Smooth muscle cell (in vitro differentiated cells): ENCODE results near the gene CYS1. TPM values are rescaled to one million over a fixed set of nuclear protein-coding genes. Genes with fewer than 3 reads are reported as not detected.
"Not testable (repeated sequence)": the region's sequence is repeated elsewhere in the genome, so short reads cannot be mapped to it uniquely, and the experiment has no call there.

Experiments
- DNase-seq: peaks from one replicate; lab custom pipeline; 2025; ENCODE audit not compliant: unreplicated experiment; lab: John Stamatoyannopoulos, UW
- H2AFZ ChIP-seq: fragments of 200-600 bp; sonication (generic); 2 replicates; pipeline ENCODE4 v1.6.0; 2016; ENCODE audit warnings: antibody characterized with exemption, low read depth, mild to moderate bottlenecking
- H3F3A ChIP-seq: fragments of 200-600 bp; sonication (generic); 2 replicates; pipeline ENCODE4 v1.6.0; 2017; ENCODE audit warnings: antibody characterized with exemption, low read depth
- H3K27ac ChIP-seq: fragments of 200-600 bp; sonication (generic); 2 replicates; pipeline ENCODE4 v1.5.1; 2016; ENCODE audit warnings: low read depth, mild to moderate bottlenecking
- H3K27me3 ChIP-seq: fragments of 200-600 bp; sonication (generic); 2 replicates; pipeline ENCODE4 v1.6.1; 2016; ENCODE audit warnings: low read depth, mild to moderate bottlenecking
- H3K36me3 ChIP-seq: fragments of 200-600 bp; sonication (generic); 2 replicates; pipeline ENCODE4 v1.5.1; 2016; ENCODE audit warnings: low read depth
- H3K4me1 ChIP-seq: fragments of 200-600 bp; sonication (generic); 2 replicates; pipeline ENCODE4 v1.5.1; 2016; ENCODE audit warnings: low read depth
- H3K4me2 ChIP-seq: fragments of 200-600 bp; sonication (generic); 2 replicates; pipeline ENCODE4 v1.6.0; 2016; ENCODE audit warnings: mild to moderate bottlenecking
- H3K4me3 ChIP-seq: fragments of 200-600 bp; sonication (generic); 2 replicates; pipeline ENCODE4 v1.5.1; 2016; ENCODE audit warnings: mild to moderate bottlenecking
- H3K79me2 ChIP-seq: fragments of 200-600 bp; sonication (generic); 2 replicates; pipeline ENCODE4 v1.6.0; 2016; ENCODE audit warnings: low read depth, mild to moderate bottlenecking
- H3K9ac ChIP-seq: fragments of 200-600 bp; sonication (generic); 2 replicates; pipeline ENCODE4 v1.6.0; 2016; ENCODE audit warnings: low read depth
- H3K9me3 ChIP-seq: fragments of 200-600 bp; sonication (generic); replicated peaks from 2 replicates; pipeline ENCODE4 v1.5.1; 2016; ENCODE audit warnings: low read depth
- H4K20me1 ChIP-seq: fragments of 200-600 bp; sonication (generic); 2 replicates; pipeline ENCODE4 v1.6.0; 2016; ENCODE audit warnings: low read depth
- WGBS: methylation state at CpG from one replicate; pipeline ENCODE4 v1.1.7; 2016; ENCODE audit warnings: low lambda C conversion rate; 5-methylcytosine and 5-hydroxymethylcytosine counted together
- polyA plus RNA-seq: library from polyadenylated mRNA; unstranded; fragments of >200 nt; fragmentation: Nextera tagmentation; extraction: Ambion mirVana; gene quantifications from 2 replicates; pipeline ENCODE4 v1.2.1, GENCODE V29; 2016
- total RNA-seq: library from RNA; depleted of rRNA; stranded (reverse); fragments of >200 nt; gene quantifications from 2 replicates; pipeline ENCODE4 v1.2.3, GENCODE V29; 2014
- TF ChIP-seq, protein P1 (sequence below): fragments of 200-600 bp; sonication (generic); IDR thresholded peaks from 2 replicates; pipeline ENCODE4 v1.5.1; 2017; ENCODE audit warnings: borderline replicate concordance, mild to moderate bottlenecking, antibody characterized with exemption; ENCODE audit not compliant: insufficient read depth, poor library complexity, severe bottlenecking

CYS1 gene
- total and polyA plus RNA-seq, 2 experiments from 2014 or later, result 3.9 to 11.5 TPM

DNA sequence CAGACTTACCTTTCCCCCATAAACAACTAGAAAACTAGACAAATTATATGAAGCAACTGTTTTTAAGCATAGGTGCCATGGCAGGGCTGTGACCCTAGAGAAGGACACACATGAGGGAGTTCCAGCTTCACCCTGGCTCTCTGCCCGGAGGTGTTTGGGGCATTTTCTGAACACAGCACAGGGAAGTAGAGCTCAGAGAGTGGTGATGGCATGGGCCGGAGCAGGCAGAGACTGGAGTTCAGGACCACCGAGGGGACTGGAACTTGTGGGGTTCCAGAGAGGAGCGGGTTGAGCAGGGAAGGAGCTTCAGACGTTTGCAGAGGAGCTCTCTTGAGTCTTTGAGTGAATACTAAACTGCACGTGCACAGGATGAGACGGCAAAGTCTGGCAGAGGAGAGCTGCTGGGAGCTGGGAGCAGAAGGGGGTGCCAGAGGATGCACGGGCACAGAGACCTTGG is 63.4 kb downstream of the CYS1 start:
- TF ChIP-seq, protein P1, sequence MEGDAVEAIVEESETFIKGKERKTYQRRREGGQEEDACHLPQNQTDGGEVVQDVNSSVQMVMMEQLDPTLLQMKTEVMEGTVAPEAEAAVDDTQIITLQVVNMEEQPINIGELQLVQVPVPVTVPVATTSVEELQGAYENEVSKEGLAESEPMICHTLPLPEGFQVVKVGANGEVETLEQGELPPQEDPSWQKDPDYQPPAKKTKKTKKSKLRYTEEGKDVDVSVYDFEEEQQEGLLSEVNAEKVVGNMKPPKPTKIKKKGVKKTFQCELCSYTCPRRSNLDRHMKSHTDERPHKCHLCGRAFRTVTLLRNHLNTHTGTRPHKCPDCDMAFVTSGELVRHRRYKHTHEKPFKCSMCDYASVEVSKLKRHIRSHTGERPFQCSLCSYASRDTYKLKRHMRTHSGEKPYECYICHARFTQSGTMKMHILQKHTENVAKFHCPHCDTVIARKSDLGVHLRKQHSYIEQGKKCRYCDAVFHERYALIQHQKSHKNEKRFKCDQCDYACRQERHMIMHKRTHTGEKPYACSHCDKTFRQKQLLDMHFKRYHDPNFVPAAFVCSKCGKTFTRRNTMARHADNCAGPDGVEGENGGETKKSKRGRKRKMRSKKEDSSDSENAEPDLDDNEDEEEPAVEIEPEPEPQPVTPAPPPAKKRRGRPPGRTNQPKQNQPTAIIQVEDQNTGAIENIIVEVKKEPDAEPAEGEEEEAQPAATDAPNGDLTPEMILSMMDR, result no peak
- no peaks in the 10 kb centered on the region for H3F3A ChIP-seq
- no peak overlapping the region for H3K4me2 ChIP-seq
- 92% methylated on average over 8 of the region's 8 CpGs for WGBS
- no peaks in the 10 kb centered on the region for H3K9me3 ChIP-seq
- no peaks in the 10 kb centered on the region for H3K36me3 ChIP-seq
- no peak overlapping the region for H2AFZ ChIP-seq
- no peaks in the 10 kb centered on the region for H4K20me1 ChIP-seq
- H3K27ac ChIP-seq, result no peak overlapping the region
- H3K27me3 ChIP-seq, result no peaks in the 10 kb centered on the region
- H3K4me3 ChIP-seq, result no peak overlapping the region
- no peaks in the 10 kb centered on the region for H3K4me1 ChIP-seq
- H3K9ac ChIP-seq, result no peak overlapping the region
- DNase-seq, result no peak
- H3K79me2 ChIP-seq, result no peaks in the 10 kb centered on the region

DNA sequence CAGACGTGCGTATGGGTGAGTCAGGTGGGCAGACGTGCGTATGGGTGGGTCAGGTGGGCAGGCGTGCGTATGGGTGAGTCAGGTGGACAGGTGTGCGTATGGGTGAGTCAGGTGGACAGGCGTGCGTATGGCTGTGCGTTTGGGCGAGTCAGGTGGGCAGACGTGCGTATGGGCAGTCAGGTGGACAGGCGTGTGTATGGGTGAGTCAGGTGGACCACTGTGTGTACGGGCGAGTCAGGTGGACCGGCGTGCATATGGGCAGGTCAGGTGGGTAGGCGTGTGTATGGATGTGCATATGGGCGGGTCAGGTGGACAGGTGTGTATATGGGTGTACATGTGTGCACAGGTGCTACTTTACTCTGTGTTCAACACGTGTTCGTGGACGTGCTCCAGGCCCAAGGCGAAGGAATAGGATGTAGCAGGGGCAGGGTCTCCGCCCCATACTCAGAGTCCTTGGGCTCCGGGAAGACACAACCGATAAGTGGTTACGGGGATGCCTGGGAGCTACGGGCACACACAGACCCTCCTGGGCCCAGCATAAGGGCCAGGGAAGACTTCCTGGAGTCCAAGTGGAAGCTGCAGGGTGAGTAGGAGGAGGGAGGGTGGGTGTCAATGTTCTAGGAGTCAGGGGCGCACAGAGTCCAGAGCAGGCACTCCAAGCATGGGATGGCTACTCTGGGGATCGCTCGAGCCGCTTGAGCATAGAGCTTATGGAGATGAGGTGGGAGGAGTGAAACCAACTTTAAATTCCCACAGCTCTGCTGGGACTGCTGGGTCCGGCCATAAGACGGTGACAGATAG is 64.0 kb downstream of the CYS1 start:
- H3K36me3 ChIP-seq, result no peaks in the 10 kb centered on the region
- H3K4me1 ChIP-seq, result no peaks in the 10 kb centered on the region
- H3K27ac ChIP-seq, result no peak overlapping the region
- 95% methylated on average over 34 of the region's 35 CpGs for WGBS
- H3K4me2 ChIP-seq, result no peak overlapping the region
- no peaks in the 10 kb centered on the region for H3K9me3 ChIP-seq
- no peaks in the 10 kb centered on the region for H3F3A ChIP-seq
- no peak overlapping the region for H2AFZ ChIP-seq
- H3K4me3 ChIP-seq, result no peak overlapping the region
- H4K20me1 ChIP-seq, result no peaks in the 10 kb centered on the region
- DNase-seq, result no peak
- H3K27me3 ChIP-seq, result no peaks in the 10 kb centered on the region
- TF ChIP-seq, protein P1, result no peak
- H3K9ac ChIP-seq, result no peak overlapping the region
- H3K79me2 ChIP-seq, result no peaks in the 10 kb centered on the region

DNA sequence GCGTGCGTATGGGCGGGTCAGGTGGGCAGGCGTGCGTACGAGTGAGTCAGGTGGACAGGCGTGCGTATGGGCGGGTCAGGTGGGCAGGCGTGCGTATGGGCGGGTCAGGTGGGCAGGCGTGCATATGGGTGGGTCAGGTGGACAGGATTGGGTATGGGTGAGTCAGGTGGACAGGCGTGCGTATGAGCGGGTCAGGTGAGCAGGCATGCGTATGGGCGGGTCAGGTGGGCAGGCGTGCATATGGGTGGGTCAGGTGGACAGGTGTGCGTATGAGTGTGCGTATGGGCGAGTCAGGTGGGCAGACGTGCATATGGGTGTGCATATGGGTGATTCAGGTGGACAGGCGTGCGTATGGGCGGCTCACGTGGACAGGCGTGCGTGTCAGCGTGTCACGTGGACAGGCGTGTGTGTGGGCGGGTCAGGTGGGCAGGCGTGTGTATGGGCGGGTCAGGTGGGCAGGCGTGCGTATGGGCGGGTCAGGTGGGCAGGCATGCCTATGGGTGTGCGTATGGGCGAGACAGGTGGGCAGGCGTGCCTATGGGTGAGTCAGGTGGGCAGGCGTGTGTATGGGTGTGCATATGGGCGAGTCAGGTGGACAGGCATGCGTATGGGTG is 64.7 kb downstream of the CYS1 start:
- H3K9me3 ChIP-seq, result not testable (repeated sequence)

DNA sequence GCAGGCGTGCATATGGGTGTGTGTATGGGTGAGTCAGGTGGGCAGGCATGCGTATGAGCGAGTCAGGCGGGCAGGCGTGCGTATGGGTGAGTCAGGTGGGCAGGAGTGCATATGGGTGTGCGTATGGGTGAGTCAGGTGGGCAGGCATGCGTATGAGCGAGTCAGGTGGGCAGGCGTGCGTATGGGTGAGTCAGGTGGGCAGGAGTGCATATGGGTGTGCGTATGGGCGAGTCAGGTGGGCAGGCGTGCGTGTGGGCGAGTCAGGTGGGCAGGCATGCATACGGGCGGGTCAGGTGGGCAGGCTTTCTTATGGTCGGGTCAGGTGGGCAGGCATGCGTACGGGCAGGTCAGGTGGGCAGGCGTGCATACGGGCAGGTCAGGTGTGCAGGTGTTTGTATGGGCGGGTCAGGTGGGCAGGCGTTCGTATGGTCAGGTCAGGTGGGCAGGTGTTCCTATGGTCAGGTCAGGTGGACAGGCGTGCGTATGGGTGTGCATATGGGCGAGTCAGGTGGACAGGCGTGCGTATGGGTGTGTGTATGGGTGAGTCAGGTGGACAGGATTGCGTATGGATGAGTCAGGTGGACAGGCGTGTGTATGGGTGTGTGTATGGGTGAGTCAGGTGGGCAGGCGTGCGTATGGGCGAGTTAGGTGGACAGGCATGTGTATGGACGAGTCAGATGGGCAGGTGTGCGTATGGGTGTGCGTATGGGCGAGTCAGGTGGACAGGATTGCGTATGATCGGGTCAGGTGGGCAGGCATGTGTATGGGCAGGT is 65.6 kb downstream of the CYS1 start:
- Histone ChIP-seq H3K4me3 (no peak overlapping the region), H3K79me2 (no peaks in the 10 kb centered on the region), H3K4me1 (no peaks in the 10 kb centered on the region), H3K4me2 (no peak overlapping the region), H3K9ac (no peak overlapping the region), H3K27ac (no peak overlapping the region), H4K20me1 (no peaks in the 10 kb centered on the region), H3K9me3 (no peaks in the 10 kb centered on the region), H3K36me3 (no peaks in the 10 kb centered on the region), H3F3A (no peaks in the 10 kb centered on the region), H3K27me3 (no peaks in the 10 kb centered on the region), H2AFZ (no peak overlapping the region)
- WGBS, result 97% methylated on average over 34 of the region's 42 CpGs
- TF ChIP-seq, protein P1, result no peak
- DNase-seq, result no peak

More for the DNA sequence above, 64.7 kb downstream of the CYS1 start:
- not testable (repeated sequence) for H3K4me3 ChIP-seq, H3K27me3 ChIP-seq, H3K36me3 ChIP-seq, H3K4me2 ChIP-seq, H3K4me1 ChIP-seq, H3K79me2 ChIP-seq, H3K27ac ChIP-seq, H2AFZ ChIP-seq, H3F3A ChIP-seq, H3K9ac ChIP-seq, DNase-seq, H4K20me1 ChIP-seq
- WGBS, result 97% methylated on average over 16 of the region's 44 CpGs

DNA sequence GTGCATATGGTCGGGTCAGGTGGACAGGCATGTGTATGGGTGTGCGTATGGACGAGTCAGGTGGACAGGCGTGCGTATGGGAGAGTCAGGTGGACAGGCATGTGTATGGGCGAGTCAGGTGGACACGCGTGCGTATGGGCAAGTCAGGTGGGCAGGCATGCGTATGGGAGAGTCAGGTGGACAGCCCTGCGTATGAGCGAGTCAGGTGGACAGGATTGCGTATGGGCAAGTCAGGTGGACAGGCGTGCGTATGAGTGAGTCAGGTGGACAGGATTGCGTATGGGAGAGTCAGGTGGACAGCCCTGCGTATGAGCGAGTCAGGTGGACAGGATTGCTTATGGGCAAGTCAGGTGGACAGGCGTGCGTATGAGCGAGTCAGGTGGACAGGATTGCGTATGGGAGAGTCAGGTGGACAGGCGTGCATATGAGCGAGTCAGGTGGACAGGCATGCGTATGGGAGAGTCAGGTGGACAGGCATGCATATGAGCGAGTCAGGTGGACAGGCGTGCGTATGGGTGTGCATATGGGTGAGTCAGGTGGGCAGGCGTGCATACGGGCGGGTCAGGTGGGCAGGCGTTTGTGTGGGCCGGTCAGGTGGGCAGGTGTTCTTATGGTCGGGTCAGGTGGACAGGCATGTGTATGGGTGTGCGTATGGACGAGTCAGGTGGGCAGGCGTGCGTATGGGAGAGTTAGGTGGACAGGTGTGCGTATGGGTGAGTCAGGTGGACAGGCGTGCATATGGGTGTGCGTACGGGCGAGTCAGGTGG is 66.4 kb downstream of the CYS1 start:
- H3K9ac ChIP-seq, H3F3A ChIP-seq, H3K9me3 ChIP-seq, H3K4me3 ChIP-seq, H2AFZ ChIP-seq, H3K4me1 ChIP-seq, H4K20me1 ChIP-seq, H3K27ac ChIP-seq, H3K4me2 ChIP-seq, H3K27me3 ChIP-seq, H3K79me2 ChIP-seq, H3K36me3 ChIP-seq, DNase-seq: not testable (repeated sequence)
- WGBS, result 98% methylated on average over 43 of the region's 43 CpGs
